ENCODE results near the gene KIF1A.
"Not testable (repeated sequence)": the region's sequence is repeated elsewhere in the genome, so short reads cannot be mapped to it uniquely, and the experiment has no call there.

Gene KIF1A

GRCh38 chr2:240846873-240847595, 27.0 kb upstream of the KIF1A start:
- peaks cover 9% of the 10 kb centered on the region; the same call in 1 of the 2 replicates for H3K9me3 ChIP-seq (ENCODE audit: insufficient read depth, low read depth, low read length)
- H3K4me3 ChIP-seq (ENCODE audit: low read length): no peak overlapping the region
- no peak overlapping the region for H3K9ac ChIP-seq (ENCODE audit: low read depth, low read length)
- 90% methylated on average over 5 of the region's 5 CpGs for WGBS
- H3K36me3 ChIP-seq (ENCODE audit: insufficient read depth, low read length): no peaks in the 10 kb centered on the region
- no peaks in the 10 kb centered on the region for H3K27me3 ChIP-seq (ENCODE audit: insufficient read depth, low read length)
- peaks cover 12% of the 10 kb centered on the region for H3K4me1 ChIP-seq (ENCODE audit: insufficient read depth, low read length)
- H3K27ac ChIP-seq (ENCODE audit: low read depth, low read length): no peak overlapping the region

- H3K27me3 ChIP-seq (ENCODE audit: insufficient read depth, low read length); H3K9ac ChIP-seq (ENCODE audit: low read depth, low read length); H3K4me3 ChIP-seq (ENCODE audit: low read length); H3K27ac ChIP-seq (ENCODE audit: low read depth, low read length); H3K9me3 ChIP-seq (ENCODE audit: insufficient read depth, low read depth, low read length); H3K4me1 ChIP-seq (ENCODE audit: insufficient read depth, low read length); H3K36me3 ChIP-seq (ENCODE audit: insufficient read depth, low read length): not testable (repeated sequence)
- WGBS: 100% methylated on average over 2 of the region's 2 CpGs
Observed at GRCh38 chr2:240846309-240846708, 26.3 kb upstream of the KIF1A start.

GRCh38 chr2:240840435-240841060, 20.5 kb upstream of the KIF1A start:
- no peak overlapping the region for H3K9ac ChIP-seq (ENCODE audit: low read depth, low read length)
- H3K4me3 ChIP-seq (ENCODE audit: low read length): no peak overlapping the region
- H3K4me1 ChIP-seq (ENCODE audit: insufficient read depth, low read length): peaks cover 8% of the 10 kb centered on the region
- 64% methylated on average over 9 of the region's 9 CpGs for WGBS
- H3K9me3 ChIP-seq (ENCODE audit: insufficient read depth, low read depth, low read length): peaks cover 1% of the 10 kb centered on the region; the same call in 1 of the 2 replicates
- H3K27ac ChIP-seq (ENCODE audit: low read depth, low read length): no peak overlapping the region
- no peaks in the 10 kb centered on the region for H3K36me3 ChIP-seq (ENCODE audit: insufficient read depth, low read length)
- H3K27me3 ChIP-seq (ENCODE audit: insufficient read depth, low read length): no peaks in the 10 kb centered on the region

GRCh38 chr2:240839152-240840143, 19.4 kb upstream of the KIF1A start:
- H3K9ac ChIP-seq (ENCODE audit: low read depth, low read length): no peak overlapping the region
- no peak overlapping the region for H3K27ac ChIP-seq (ENCODE audit: low read depth, low read length)
- no peaks in the 10 kb centered on the region for H3K36me3 ChIP-seq (ENCODE audit: insufficient read depth, low read length)
- H3K9me3 ChIP-seq (ENCODE audit: insufficient read depth, low read depth, low read length): no peaks in the 10 kb centered on the region
- WGBS: 91% methylated on average over 27 of the region's 28 CpGs
- H3K27me3 ChIP-seq (ENCODE audit: insufficient read depth, low read length): no peaks in the 10 kb centered on the region
- H3K4me3 ChIP-seq (ENCODE audit: low read length): no peak overlapping the region
- peaks cover 8% of the 10 kb centered on the region for H3K4me1 ChIP-seq (ENCODE audit: insufficient read depth, low read length)

GRCh38 chr2:240837621-240838020, 17.6 kb upstream of the KIF1A start:
- no peaks in the 10 kb centered on the region for H3K36me3 ChIP-seq (ENCODE audit: insufficient read depth, low read length)
- H3K4me1 ChIP-seq (ENCODE audit: insufficient read depth, low read length): no peaks in the 10 kb centered on the region
- no peak overlapping the region for H3K4me3 ChIP-seq (ENCODE audit: low read length)
- no peaks in the 10 kb centered on the region for H3K9me3 ChIP-seq (ENCODE audit: insufficient read depth, low read depth, low read length)
- peaks cover 5% of the 10 kb centered on the region; the same call in 1 of the 2 replicates for H3K27me3 ChIP-seq (ENCODE audit: insufficient read depth, low read length)
- 94% methylated on average over 4 of the region's 4 CpGs for WGBS
- H3K27ac ChIP-seq (ENCODE audit: low read depth, low read length): no peak overlapping the region
- H3K9ac ChIP-seq (ENCODE audit: low read depth, low read length): no peak overlapping the region

GRCh38 chr2:240836781-240837467, 16.9 kb upstream of the KIF1A start:
- 92% methylated on average over 17 of the region's 17 CpGs for WGBS
- no peak overlapping the region for H3K4me3 ChIP-seq (ENCODE audit: low read length)
- peaks cover 8% of the 10 kb centered on the region for H3K27me3 ChIP-seq (ENCODE audit: insufficient read depth, low read length)
- no peaks in the 10 kb centered on the region for H3K4me1 ChIP-seq (ENCODE audit: insufficient read depth, low read length)
- no peaks in the 10 kb centered on the region for H3K9me3 ChIP-seq (ENCODE audit: insufficient read depth, low read depth, low read length)
- H3K36me3 ChIP-seq (ENCODE audit: insufficient read depth, low read length): no peaks in the 10 kb centered on the region
- H3K9ac ChIP-seq (ENCODE audit: low read depth, low read length): no peak overlapping the region
- H3K27ac ChIP-seq (ENCODE audit: low read depth, low read length): no peak overlapping the region

- Histone ChIP-seq H3K4me3 (ENCODE audit: low read length) (no peak overlapping the region), H3K9ac (ENCODE audit: low read depth, low read length) (no peak overlapping the region), H3K36me3 (ENCODE audit: insufficient read depth, low read length) (no peaks in the 10 kb centered on the region), H3K27me3 (ENCODE audit: insufficient read depth, low read length) (peaks cover 22% of the 10 kb centered on the region), H3K9me3 (ENCODE audit: insufficient read depth, low read depth, low read length) (no peaks in the 10 kb centered on the region), H3K4me1 (ENCODE audit: insufficient read depth, low read length) (no peaks in the 10 kb centered on the region), H3K27ac (ENCODE audit: low read depth, low read length) (no peak overlapping the region)
- WGBS: 92% methylated on average over 9 of the region's 9 CpGs
Observed at GRCh38 chr2:240835528-240835927, 15.5 kb upstream of the KIF1A start.

- peaks cover 32% of the 10 kb centered on the region for H3K27me3 ChIP-seq (ENCODE audit: insufficient read depth, low read length)
- H3K4me1 ChIP-seq (ENCODE audit: insufficient read depth, low read length): no peaks in the 10 kb centered on the region
- WGBS: 84% methylated on average over 6 of the region's 6 CpGs
- H3K36me3 ChIP-seq (ENCODE audit: insufficient read depth, low read length): no peaks in the 10 kb centered on the region
- H3K9me3 ChIP-seq (ENCODE audit: insufficient read depth, low read depth, low read length): no peaks in the 10 kb centered on the region
- no peak overlapping the region for H3K27ac ChIP-seq (ENCODE audit: low read depth, low read length)
- H3K9ac ChIP-seq (ENCODE audit: low read depth, low read length): no peak overlapping the region
- H3K4me3 ChIP-seq (ENCODE audit: low read length): no peak overlapping the region
Observed at GRCh38 chr2:240834377-240834975, 14.5 kb upstream of the KIF1A start.

GRCh38 chr2:240833724-240834285, 13.8 kb upstream of the KIF1A start:
- WGBS: 94% methylated on average over 8 of the region's 8 CpGs
- Histone ChIP-seq H3K27ac (ENCODE audit: low read depth, low read length) (no peak overlapping the region), H3K9ac (ENCODE audit: low read depth, low read length) (no peak overlapping the region), H3K9me3 (ENCODE audit: insufficient read depth, low read depth, low read length) (no peaks in the 10 kb centered on the region), H3K4me1 (ENCODE audit: insufficient read depth, low read length) (no peaks in the 10 kb centered on the region), H3K36me3 (ENCODE audit: insufficient read depth, low read length) (no peaks in the 10 kb centered on the region), H3K4me3 (ENCODE audit: low read length) (no peak overlapping the region), H3K27me3 (ENCODE audit: insufficient read depth, low read length) (peaks cover 38% of the 10 kb centered on the region)

- Histone ChIP-seq H3K9me3 (ENCODE audit: insufficient read depth, low read depth, low read length) (no peaks in the 10 kb centered on the region), H3K4me1 (ENCODE audit: insufficient read depth, low read length) (no peaks in the 10 kb centered on the region), H3K9ac (ENCODE audit: low read depth, low read length) (no peak overlapping the region), H3K36me3 (ENCODE audit: insufficient read depth, low read length) (no peaks in the 10 kb centered on the region), H3K4me3 (ENCODE audit: low read length) (no peak overlapping the region), H3K27me3 (ENCODE audit: insufficient read depth, low read length) (peaks cover 46% of the 10 kb centered on the region), H3K27ac (ENCODE audit: low read depth, low read length) (no peak overlapping the region)
- WGBS: 87% methylated on average over 13 of the region's 13 CpGs
Observed at GRCh38 chr2:240832921-240833494, 13.0 kb upstream of the KIF1A start.

All from HUES64 (cell line).